Sigmoid colon (tissue), 4 donors: ENCODE results near the gene NBEAL2.

Experiments
- CTCF ChIP-seq, 4 experiments: fragments of 450-650 bp in 3 of 4; fragments of 200-600 bp in 1 of 4; IDR thresholded peaks; one replicate each; pipeline ENCODE4 v1.5.1; 2016 to 2019; ENCODE audit warnings: antibody characterized with exemption in 4 of 4, mild to moderate bottlenecking in 3 of 4, moderate library complexity in 2 of 4
- POLR2A ChIP-seq, 2 donors: fragments of 450-650 bp; IDR thresholded peaks; one replicate each; pipeline ENCODE4 v1.6.1; 2016; ENCODE audit warnings: antibody characterized with exemption in 2 of 2, mild to moderate bottlenecking in 2 of 2, moderate library complexity in 2 of 2
- POLR2AphosphoS5 ChIP-seq, 4 donors: sonication (generic); formaldehyde crosslinking; IDR thresholded peaks; one replicate each; pipeline ENCODE4 v1.6.1; 2017; ENCODE audit warnings: antibody characterized with exemption in 4 of 4

- no peak for TF ChIP-seq CTCF (IDR thresholded peaks at IDR 0.05)
- TF ChIP-seq POLR2A (IDR thresholded peaks at IDR 0.05): no peak
- TF ChIP-seq POLR2AphosphoS5 (IDR thresholded peaks at IDR 0.05): no peak
These were observed 44.8 kb upstream of the NBEAL2 start for GRCh38 chr3:46934498-46935167.
